ENCODE measurements around the gene SPSB4. TPM values are rescaled to one million over a fixed set of nuclear protein-coding genes. Genes with fewer than 3 reads are reported as not detected.

SPSB4 gene
- total and polyA plus RNA-seq, 2 donors (not counting 1 experiment from before 2014, with no cell fraction given), result not detected

GRCh38 chr3:141128126-141128777 is 77.1 kb downstream of the SPSB4 start:
- ChIA-PET POLR2A (no interaction called here), CTCF (interaction anchor here (1.2 kb wide), 1 partner anchor 13 kb away, joined by 3 read pairs; no protein-coding TSS in a partner anchor)
- Mint-ChIP-seq H3K4me1 (no peaks in the 10 kb centered on the region), H3K4me3 (no peak overlapping the region), H3K27ac (no peak overlapping the region), H3K9me3 (ENCODE audit: insufficient read depth) (no peaks in the 10 kb centered on the region), H3K27me3 (peaks cover 21% of the 10 kb centered on the region)
- Histone ChIP-seq H3K4me3 (ENCODE audit: control extremely low read depth in 1 of 5, extremely low read depth in 1 of 5, insufficient read depth in 1 of 5, low read depth in 2 of 5, low read length in 4 of 5) (no peak overlapping the region), H3K36me3 (replicated peaks in 1 of 2; ENCODE audit: control extremely low read depth in 1 of 2, control insufficient read depth in 1 of 2, extremely low read depth in 1 of 2, insufficient read depth in 2 of 2, low read length in 1 of 2) (no peaks in the 10 kb centered on the region), H3K9me3 (ENCODE audit: control extremely low read depth in 1 of 3, control insufficient read depth in 2 of 3, insufficient read depth in 1 of 3, low read length in 2 of 3) (no peaks in the 10 kb centered on the region), H3K4me2 (replicated peaks; ENCODE audit: low read depth, low read length, poor library complexity, severe bottlenecking) (no peak overlapping the region), H3K4me1 (ENCODE audit: control insufficient read depth in 2 of 2, insufficient read depth in 2 of 2, low read length in 2 of 2) (no peaks in the 10 kb centered on the region), H3K27ac (ENCODE audit: low read length in 2 of 2) (no peak overlapping the region), H4K20me1 (ENCODE audit: control insufficient read depth, insufficient read depth, low read length, poor library complexity, severe bottlenecking) (no peaks in the 10 kb centered on the region), H3K9ac (ENCODE audit: low read length) (no peak overlapping the region), H3K27me3 (replicated peaks in 1 of 4; ENCODE audit: control extremely low read depth in 1 of 4, control insufficient read depth in 3 of 4, insufficient read depth in 4 of 4, low read length in 3 of 4) (peaks cover 0 to 10% (median 0%) of the 10 kb centered on the region in 4 experiments), H2AFZ (ENCODE audit: insufficient read depth, low read depth, low read length, poor library complexity, severe bottlenecking) (no peak overlapping the region), H3K79me2 (ENCODE audit: control insufficient read depth, insufficient read depth, low read length) (no peaks in the 10 kb centered on the region)
- intact Hi-C loops (cut with micrococcal nuclease), result no loop called here
- no peak for ATAC-seq (ENCODE audit: low read depth)
- TF ChIP-seq, protein P1, sequence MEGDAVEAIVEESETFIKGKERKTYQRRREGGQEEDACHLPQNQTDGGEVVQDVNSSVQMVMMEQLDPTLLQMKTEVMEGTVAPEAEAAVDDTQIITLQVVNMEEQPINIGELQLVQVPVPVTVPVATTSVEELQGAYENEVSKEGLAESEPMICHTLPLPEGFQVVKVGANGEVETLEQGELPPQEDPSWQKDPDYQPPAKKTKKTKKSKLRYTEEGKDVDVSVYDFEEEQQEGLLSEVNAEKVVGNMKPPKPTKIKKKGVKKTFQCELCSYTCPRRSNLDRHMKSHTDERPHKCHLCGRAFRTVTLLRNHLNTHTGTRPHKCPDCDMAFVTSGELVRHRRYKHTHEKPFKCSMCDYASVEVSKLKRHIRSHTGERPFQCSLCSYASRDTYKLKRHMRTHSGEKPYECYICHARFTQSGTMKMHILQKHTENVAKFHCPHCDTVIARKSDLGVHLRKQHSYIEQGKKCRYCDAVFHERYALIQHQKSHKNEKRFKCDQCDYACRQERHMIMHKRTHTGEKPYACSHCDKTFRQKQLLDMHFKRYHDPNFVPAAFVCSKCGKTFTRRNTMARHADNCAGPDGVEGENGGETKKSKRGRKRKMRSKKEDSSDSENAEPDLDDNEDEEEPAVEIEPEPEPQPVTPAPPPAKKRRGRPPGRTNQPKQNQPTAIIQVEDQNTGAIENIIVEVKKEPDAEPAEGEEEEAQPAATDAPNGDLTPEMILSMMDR (IDR thresholded peaks at IDR 0.05), result no peak
- no peak for TF ChIP-seq EZH2 (IDR thresholded peaks at IDR 0.05; ENCODE audit: borderline replicate concordance, insufficient read depth, low read depth, low read length, poor library complexity, severe bottlenecking)
- no peak for DNase-seq
- 83% methylated on average over 5 of the region's 5 CpGs for WGBS (ENCODE audit: insufficient coverage)

- Mint-ChIP-seq H3K27me3 (peaks cover 13% of the 10 kb centered on the region), H3K4me1 (no peaks in the 10 kb centered on the region), H3K4me3 (no peak overlapping the region), H3K27ac (no peak overlapping the region), H3K9me3 (ENCODE audit: insufficient read depth) (no peaks in the 10 kb centered on the region)
- ChIA-PET CTCF (interaction anchor here (1.2 kb wide), 1 partner anchor 14 kb away, joined by 3 read pairs; no protein-coding TSS in a partner anchor), POLR2A (no interaction called here)
- Histone ChIP-seq H3K4me1 (ENCODE audit: control insufficient read depth in 2 of 2, insufficient read depth in 2 of 2, low read length in 2 of 2) (no peaks in the 10 kb centered on the region), H3K9ac (ENCODE audit: low read length) (no peak overlapping the region), H3K4me2 (replicated peaks; ENCODE audit: low read depth, low read length, poor library complexity, severe bottlenecking) (no peak overlapping the region), H3K9me3 (ENCODE audit: control extremely low read depth in 1 of 3, control insufficient read depth in 2 of 3, insufficient read depth in 1 of 3, low read length in 2 of 3) (no peaks in the 10 kb centered on the region), H3K4me3 (ENCODE audit: control extremely low read depth in 1 of 5, extremely low read depth in 1 of 5, insufficient read depth in 1 of 5, low read depth in 2 of 5, low read length in 4 of 5) (no peak overlapping the region), H3K27me3 (replicated peaks in 1 of 4; ENCODE audit: control extremely low read depth in 1 of 4, control insufficient read depth in 3 of 4, insufficient read depth in 4 of 4, low read length in 3 of 4) (peaks cover 0 to 5% (median 0%) of the 10 kb centered on the region in 4 experiments), H3K36me3 (replicated peaks in 1 of 2; ENCODE audit: control extremely low read depth in 1 of 2, control insufficient read depth in 1 of 2, extremely low read depth in 1 of 2, insufficient read depth in 2 of 2, low read length in 1 of 2) (no peaks in the 10 kb centered on the region), H3K79me2 (ENCODE audit: control insufficient read depth, insufficient read depth, low read length) (no peaks in the 10 kb centered on the region), H4K20me1 (ENCODE audit: control insufficient read depth, insufficient read depth, low read length, poor library complexity, severe bottlenecking) (no peaks in the 10 kb centered on the region), H3K27ac (ENCODE audit: low read length in 2 of 2) (no peak overlapping the region), H2AFZ (ENCODE audit: insufficient read depth, low read depth, low read length, poor library complexity, severe bottlenecking) (no peak overlapping the region)
- no peak for DNase-seq
- intact Hi-C loops (cut with micrococcal nuclease), result no loop called here
- no peak for ATAC-seq (ENCODE audit: low read depth)
- no peak for TF ChIP-seq EZH2 (IDR thresholded peaks at IDR 0.05; ENCODE audit: borderline replicate concordance, insufficient read depth, low read depth, low read length, poor library complexity, severe bottlenecking)
- TF ChIP-seq, protein P1 (IDR thresholded peaks at IDR 0.05), result no peak
Measured at GRCh38 chr3:141129049-141129448, 77.9 kb downstream of the SPSB4 start.
